Suprapubic skin (tissue), 4 donors: ENCODE measurements around the gene ARID1B.

Source experiments
- POLR2A ChIP-seq, 2 donors: fragments of 450-650 bp; IDR thresholded peaks; one replicate each; pipeline ENCODE4 v1.6.1; 2017; ENCODE audit warnings: antibody characterized with exemption in 2 of 2, mild to moderate bottlenecking in 2 of 2, moderate library complexity in 2 of 2
- POLR2AphosphoS5 ChIP-seq, 3 donors: sonication (generic); formaldehyde crosslinking; IDR thresholded peaks; one replicate each; pipeline ENCODE4 v1.6.1; 2017; ENCODE audit warnings: antibody characterized with exemption in 3 of 3
- TF ChIP-seq, protein P1 (sequence below), 2 donors: fragments of 200-600 bp in 1 of 2; fragments of 450-650 bp in 1 of 2; sonication (generic) in 1 of 2; IDR thresholded peaks; one replicate each; pipeline ENCODE4 v1.5.1; 2016 to 2019; ENCODE audit warnings: antibody characterized with exemption in 2 of 2, mild to moderate bottlenecking in 1 of 2, moderate library complexity in 1 of 2

DNA sequence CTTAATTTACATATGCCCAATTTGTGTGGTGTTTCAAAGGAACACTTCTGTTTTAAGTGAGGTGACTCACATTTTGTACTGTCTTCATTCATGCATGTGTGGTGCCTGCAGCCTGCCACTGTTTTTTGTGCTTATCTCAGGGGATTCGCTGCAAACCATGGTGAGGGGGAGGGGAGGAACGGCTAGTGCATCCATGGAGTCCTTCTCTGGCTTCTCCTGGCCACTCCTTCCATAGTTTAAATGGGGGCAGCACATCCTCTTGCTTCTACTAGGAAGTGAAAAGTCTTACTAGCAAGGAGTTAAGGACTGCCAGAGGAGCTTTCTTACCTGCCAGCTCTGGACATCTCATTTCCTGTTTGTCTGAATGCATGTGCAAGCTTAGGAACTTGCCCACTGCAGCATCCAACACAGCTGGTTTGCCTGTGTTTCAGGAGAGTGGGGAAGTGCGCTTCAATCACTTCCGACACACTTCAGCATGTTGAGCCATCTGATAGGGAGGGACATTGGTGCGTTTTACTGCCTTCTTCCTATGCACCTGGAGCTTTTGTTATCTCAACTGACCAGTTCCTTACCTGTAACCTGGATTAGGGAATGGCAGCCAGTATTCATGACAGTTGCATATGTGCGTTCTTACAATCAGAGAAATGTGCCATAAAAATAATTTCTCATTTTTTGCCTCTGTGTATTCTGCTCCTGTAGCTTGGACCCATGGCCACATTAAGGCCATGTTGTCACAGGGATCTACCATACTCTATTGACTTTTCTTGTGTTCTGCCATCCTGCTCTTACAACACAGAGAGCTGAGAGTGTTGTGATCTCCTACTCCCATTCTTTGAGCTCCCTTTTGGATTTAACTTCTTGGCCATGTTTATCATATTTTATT lies 211.3 kb downstream of the ARID1B start:
- TF ChIP-seq, protein P1, sequence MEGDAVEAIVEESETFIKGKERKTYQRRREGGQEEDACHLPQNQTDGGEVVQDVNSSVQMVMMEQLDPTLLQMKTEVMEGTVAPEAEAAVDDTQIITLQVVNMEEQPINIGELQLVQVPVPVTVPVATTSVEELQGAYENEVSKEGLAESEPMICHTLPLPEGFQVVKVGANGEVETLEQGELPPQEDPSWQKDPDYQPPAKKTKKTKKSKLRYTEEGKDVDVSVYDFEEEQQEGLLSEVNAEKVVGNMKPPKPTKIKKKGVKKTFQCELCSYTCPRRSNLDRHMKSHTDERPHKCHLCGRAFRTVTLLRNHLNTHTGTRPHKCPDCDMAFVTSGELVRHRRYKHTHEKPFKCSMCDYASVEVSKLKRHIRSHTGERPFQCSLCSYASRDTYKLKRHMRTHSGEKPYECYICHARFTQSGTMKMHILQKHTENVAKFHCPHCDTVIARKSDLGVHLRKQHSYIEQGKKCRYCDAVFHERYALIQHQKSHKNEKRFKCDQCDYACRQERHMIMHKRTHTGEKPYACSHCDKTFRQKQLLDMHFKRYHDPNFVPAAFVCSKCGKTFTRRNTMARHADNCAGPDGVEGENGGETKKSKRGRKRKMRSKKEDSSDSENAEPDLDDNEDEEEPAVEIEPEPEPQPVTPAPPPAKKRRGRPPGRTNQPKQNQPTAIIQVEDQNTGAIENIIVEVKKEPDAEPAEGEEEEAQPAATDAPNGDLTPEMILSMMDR (IDR thresholded peaks at IDR 0.05): no peak
- TF ChIP-seq POLR2A (IDR thresholded peaks at IDR 0.05) (no peak), POLR2AphosphoS5 (IDR thresholded peaks at IDR 0.05) (no peak)
